DND-41 (cell line): Measurements from ENCODE around the gene SETD6.
"Not testable (repeated sequence)": the region's sequence is repeated elsewhere in the genome, so short reads cannot be mapped to it uniquely, and the experiment has no call there.

Experiments
- ATAC-seq: fragments of 200-7000 bp; cut with Tn5 transposase; 3 replicates; pipeline ENCODE4 v1.9.1; 2021; ENCODE audit warnings: low read depth; ENCODE audit not compliant: insufficient read depth
- DNase-seq: peaks from one replicate; pipeline ENCODE4 v3.0.0-alpha.2; 2020
- H2AFZ ChIP-seq: 2 replicates; pipeline ENCODE4 v1.6.0; 2012; ENCODE audit warnings: low read depth, low read length
- H3K27ac ChIP-seq: 2 replicates; pipeline ENCODE4 v1.5.1; 2012; ENCODE audit warnings: low read length, inconsistent platforms
- H3K27me3 ChIP-seq: fragments of 200-600 bp; sonication (generic); 2 replicates; pipeline ENCODE4 v1.6.0; 2012; ENCODE audit warnings: low read length, mild to moderate bottlenecking, inconsistent platforms; ENCODE audit not compliant: insufficient read depth, poor library complexity
- H3K36me3 ChIP-seq: 2 replicates; pipeline ENCODE4 v1.5.1; 2012; ENCODE audit warnings: low read length, inconsistent platforms; ENCODE audit not compliant: insufficient read depth
- H3K4me1 ChIP-seq: 2 replicates; pipeline ENCODE4 v1.5.1; 2012; ENCODE audit warnings: mild to moderate bottlenecking, low read length; ENCODE audit not compliant: insufficient read depth
- H3K4me2 ChIP-seq: 2 replicates; pipeline ENCODE4 v1.6.0; 2012; ENCODE audit warnings: mild to moderate bottlenecking, moderate library complexity, low read length, inconsistent platforms; ENCODE audit not compliant: insufficient read depth
- H3K4me3 ChIP-seq, 2 experiments: fragments of 200-600 bp in 1 of 2; shearing (Covaris generic) in 1 of 2; 2 replicates each; pipeline ENCODE4 v1.5.1; 2012 to 2016; ENCODE audit warnings: inconsistent platforms in 2 of 2, low read length in 2 of 2, mild to moderate bottlenecking in 2 of 2, low read depth in 1 of 2, moderate library complexity in 1 of 2
- H3K79me2 ChIP-seq: 2 replicates; pipeline ENCODE4 v1.6.0; 2012; ENCODE audit warnings: low read length, inconsistent platforms; ENCODE audit not compliant: insufficient read depth
- H3K9ac ChIP-seq: 2 replicates; pipeline ENCODE4 v1.6.0; 2012; ENCODE audit warnings: low read depth, mild to moderate bottlenecking, inconsistent platforms, low read length, moderate library complexity
- H3K9me3 ChIP-seq: 2 replicates; pipeline ENCODE4 v1.5.1; 2012; ENCODE audit warnings: low read length, moderate library complexity, mild to moderate bottlenecking, inconsistent platforms; ENCODE audit not compliant: insufficient read depth, severe bottlenecking
- H4K20me1 ChIP-seq: 2 replicates; pipeline ENCODE4 v1.6.0; 2012; ENCODE audit warnings: low read length; ENCODE audit not compliant: insufficient read depth
- EZH2 ChIP-seq: IDR thresholded peaks from 3 replicates; pipeline ENCODE4 v1.6.1; 2012; ENCODE audit warnings: borderline replicate concordance, low read depth, mild to moderate bottlenecking, moderate library complexity, low read length, inconsistent platforms; ENCODE audit not compliant: severe bottlenecking
- TF ChIP-seq, protein P1 (sequence below): IDR thresholded peaks from 2 replicates; pipeline ENCODE4 v1.5.1; 2012; ENCODE audit warnings: borderline replicate concordance, low read length, moderate library complexity, mild to moderate bottlenecking; ENCODE audit not compliant: poor library complexity, severe bottlenecking; ENCODE audit errors: extremely low read depth

Gene SETD6

DNA sequence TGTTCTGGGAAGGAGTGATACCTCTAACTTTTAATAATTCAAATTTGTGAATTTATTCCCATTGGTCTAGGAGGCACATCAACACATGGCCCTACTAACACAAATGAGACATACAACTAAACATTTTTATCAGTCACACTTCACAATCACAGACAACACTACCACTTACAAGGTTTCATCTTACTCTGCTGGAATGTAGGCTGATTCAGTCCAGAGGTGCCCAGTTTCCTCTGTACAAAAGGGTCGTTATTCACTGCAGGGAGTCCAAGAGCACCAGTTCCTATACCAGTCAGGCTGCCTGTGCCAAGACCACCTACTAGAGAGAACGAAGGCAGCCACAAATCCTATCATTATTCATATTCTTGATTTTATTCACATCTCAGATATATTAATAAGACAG lies 41.4 kb downstream of the SETD6 start:
- no peaks in the 10 kb centered on the region for H3K9me3 ChIP-seq
- peaks cover 99% of the 10 kb centered on the region for H3K36me3 ChIP-seq
- ATAC-seq, result no peak
- no peak overlapping the region for H3K4me3 ChIP-seq
- H3K9ac ChIP-seq, result no peak overlapping the region
- no peak for DNase-seq
- no peak overlapping the region for H2AFZ ChIP-seq
- H3K79me2 ChIP-seq, result peaks cover 17% of the 10 kb centered on the region
- TF ChIP-seq, protein P1, sequence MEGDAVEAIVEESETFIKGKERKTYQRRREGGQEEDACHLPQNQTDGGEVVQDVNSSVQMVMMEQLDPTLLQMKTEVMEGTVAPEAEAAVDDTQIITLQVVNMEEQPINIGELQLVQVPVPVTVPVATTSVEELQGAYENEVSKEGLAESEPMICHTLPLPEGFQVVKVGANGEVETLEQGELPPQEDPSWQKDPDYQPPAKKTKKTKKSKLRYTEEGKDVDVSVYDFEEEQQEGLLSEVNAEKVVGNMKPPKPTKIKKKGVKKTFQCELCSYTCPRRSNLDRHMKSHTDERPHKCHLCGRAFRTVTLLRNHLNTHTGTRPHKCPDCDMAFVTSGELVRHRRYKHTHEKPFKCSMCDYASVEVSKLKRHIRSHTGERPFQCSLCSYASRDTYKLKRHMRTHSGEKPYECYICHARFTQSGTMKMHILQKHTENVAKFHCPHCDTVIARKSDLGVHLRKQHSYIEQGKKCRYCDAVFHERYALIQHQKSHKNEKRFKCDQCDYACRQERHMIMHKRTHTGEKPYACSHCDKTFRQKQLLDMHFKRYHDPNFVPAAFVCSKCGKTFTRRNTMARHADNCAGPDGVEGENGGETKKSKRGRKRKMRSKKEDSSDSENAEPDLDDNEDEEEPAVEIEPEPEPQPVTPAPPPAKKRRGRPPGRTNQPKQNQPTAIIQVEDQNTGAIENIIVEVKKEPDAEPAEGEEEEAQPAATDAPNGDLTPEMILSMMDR, result no peak
- TF ChIP-seq EZH2, result no peak
- H3K4me2 ChIP-seq, result no peak overlapping the region
- H4K20me1 ChIP-seq, result peaks cover 16% of the 10 kb centered on the region; the same call in 1 of the 2 replicates
- no peaks in the 10 kb centered on the region for H3K4me1 ChIP-seq
- H3K27me3 ChIP-seq, result no peaks in the 10 kb centered on the region
- no peak overlapping the region for H3K27ac ChIP-seq

DNA sequence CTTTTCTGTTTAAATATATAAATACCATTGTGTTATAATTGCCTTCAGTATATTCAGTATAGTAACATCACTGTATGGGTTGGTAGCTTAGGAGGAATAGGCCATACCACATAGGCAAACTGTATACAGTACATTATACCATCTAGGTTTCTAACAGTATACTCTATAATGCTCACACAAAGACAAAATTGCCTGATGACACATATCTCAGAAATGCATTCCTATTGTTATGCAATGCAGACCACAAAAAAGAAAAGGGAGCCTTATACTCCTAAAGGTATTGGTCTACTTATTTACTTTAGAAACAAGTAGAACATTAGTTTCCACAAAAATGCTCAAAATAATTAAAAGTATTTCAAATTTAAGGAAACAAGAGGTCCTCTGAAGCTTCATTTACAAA lies 47.9 kb downstream of the SETD6 start:
- Histone ChIP-seq H3K27ac (no peak overlapping the region), H4K20me1 (peaks cover 41% of the 10 kb centered on the region; the same call in 1 of the 2 replicates), H3K4me3 (no peak overlapping the region), H3K4me2 (no peak overlapping the region), H3K27me3 (no peaks in the 10 kb centered on the region), H2AFZ (no peak overlapping the region), H3K79me2 (peaks cover 70% of the 10 kb centered on the region), H3K9me3 (no peaks in the 10 kb centered on the region), H3K36me3 (peaks cover 96% of the 10 kb centered on the region), H3K9ac (no peak overlapping the region), H3K4me1 (no peaks in the 10 kb centered on the region)
- no peak for DNase-seq
- TF ChIP-seq, protein P1, result no peak
- no peak for TF ChIP-seq EZH2
- no peak for ATAC-seq

DNA sequence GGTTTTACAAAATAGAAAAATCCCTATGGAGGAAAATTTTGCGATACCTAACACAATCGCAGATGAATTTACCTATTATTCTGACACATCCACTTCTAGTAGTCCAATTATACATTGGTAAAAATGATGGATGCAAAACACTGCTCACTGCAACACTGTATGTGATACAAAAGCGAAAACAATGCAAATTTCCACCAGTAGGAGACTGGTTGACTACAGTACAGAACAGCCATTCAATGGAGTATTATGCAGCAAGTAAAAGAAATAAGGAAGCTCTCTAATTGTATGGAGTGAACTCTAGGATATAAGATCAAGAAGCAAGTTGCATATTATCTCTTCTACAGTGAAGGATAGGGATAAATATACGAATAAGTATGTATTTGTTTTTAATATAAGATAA lies 48.5 kb downstream of the SETD6 start:
- ATAC-seq (no peak), DNase-seq (no peak)
- H4K20me1 ChIP-seq, result peaks cover 42% of the 10 kb centered on the region; the same call in 1 of the 2 replicates
- H3K4me2 ChIP-seq, result no peak overlapping the region
- H3K9ac ChIP-seq, result no peak overlapping the region
- H3K27me3 ChIP-seq, result no peaks in the 10 kb centered on the region
- peaks cover 94% of the 10 kb centered on the region for H3K36me3 ChIP-seq
- no peak for TF ChIP-seq EZH2
- TF ChIP-seq, protein P1, result no peak
- no peaks in the 10 kb centered on the region for H3K9me3 ChIP-seq
- H3K27ac ChIP-seq, result no peak overlapping the region
- H2AFZ ChIP-seq, result no peak overlapping the region
- H3K79me2 ChIP-seq, result peaks cover 69% of the 10 kb centered on the region
- H3K4me1 ChIP-seq, result no peaks in the 10 kb centered on the region
- no peak overlapping the region for H3K4me3 ChIP-seq

DNA sequence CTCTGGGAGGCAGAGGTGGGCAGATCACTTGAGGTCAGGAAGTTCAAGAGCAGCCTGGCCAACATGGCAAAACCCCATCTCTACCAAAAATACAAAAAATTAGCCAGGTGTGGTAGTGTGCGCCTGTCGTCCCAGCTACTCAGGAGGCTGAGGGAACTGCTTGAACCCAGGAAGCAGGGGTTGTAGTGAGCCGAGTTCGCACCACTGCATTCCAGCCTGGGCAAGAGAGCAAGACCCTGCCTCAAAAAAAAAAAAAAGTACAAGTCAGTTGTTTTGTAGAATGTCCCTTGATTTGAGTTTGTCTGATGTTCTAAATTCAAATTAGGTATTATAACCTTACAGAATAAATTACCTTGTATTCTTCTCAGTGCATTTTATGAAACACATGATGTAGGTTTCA lies 50.4 kb downstream of the SETD6 start:
- not testable (repeated sequence) for H3K4me3 ChIP-seq, H3K9me3 ChIP-seq, H3K27me3 ChIP-seq, H3K27ac ChIP-seq, H2AFZ ChIP-seq, H3K4me1 ChIP-seq, H3K9ac ChIP-seq, H3K4me2 ChIP-seq, DNase-seq, ATAC-seq
- Histone ChIP-seq H3K79me2 (peaks cover 83% of the 10 kb centered on the region), H3K36me3 (peaks cover 94% of the 10 kb centered on the region), H4K20me1 (peaks cover 41% of the 10 kb centered on the region; the same call in 1 of the 2 replicates)
